Skin epidermis (tissue), 12 donors: Measurements from ENCODE around the gene FMO5.
"Not testable (repeated sequence)": the region's sequence is repeated elsewhere in the genome, so short reads cannot be mapped to it uniquely, and the experiment has no call there.

Experiments used
- H3K27ac ChIP-seq, 21 experiments: fragments of 200-600 bp; sonication (generic) in 11 of 21; one replicate each; pipeline ENCODE4 v1.5.0; 2020; ENCODE audit warnings: mild to moderate bottlenecking in 3 of 21, inconsistent platforms in 2 of 21, moderate library complexity in 2 of 21
- H3K4me3 ChIP-seq, 7 experiments: fragments of 200-600 bp; sonication (generic) in 2 of 7; one replicate each; pipeline ENCODE4 v1.5.0; 2020; ENCODE audit warnings: inconsistent platforms in 2 of 7, mild to moderate bottlenecking in 2 of 7, moderate library complexity in 1 of 7

Gene FMO5

GRCh38 chr1:147241934-147242448, 16.9 kb upstream of the FMO5 start:
- peak overlapping the region in 5 of 7 experiments; percentile 61 to 100 (median 94) for H3K4me3 ChIP-seq
- peak overlapping the region in 16 of 21 experiments; percentile 39 to 97 (median 88) for H3K27ac ChIP-seq

- not testable (repeated sequence) for H3K4me3 ChIP-seq, H3K27ac ChIP-seq
Measured at GRCh38 chr1:147240131-147240721, 15.1 kb upstream of the FMO5 start.

GRCh38 chr1:147238925-147239820, 14.0 kb upstream of the FMO5 start:
- no peak overlapping the region for H3K27ac ChIP-seq
- H3K4me3 ChIP-seq, result no peak overlapping the region

GRCh38 chr1:147238053-147238902, 13.1 kb upstream of the FMO5 start:
- H3K27ac ChIP-seq, result no peak overlapping the region
- no peak overlapping the region for H3K4me3 ChIP-seq

GRCh38 chr1:147236959-147237791, 12.0 kb upstream of the FMO5 start:
- no peak overlapping the region for H3K4me3 ChIP-seq
- H3K27ac ChIP-seq, result peak overlapping the region in 2 of 21 experiments; percentile 4 to 21

- no peak overlapping the region for H3K4me3 ChIP-seq
- peak overlapping the region in 1 of 21 experiments; percentile 4 for H3K27ac ChIP-seq
Measured at GRCh38 chr1:147236448-147236847, 11.3 kb upstream of the FMO5 start.

GRCh38 chr1:147235822-147236221, 10.7 kb upstream of the FMO5 start:
- Histone ChIP-seq H3K27ac (no peak overlapping the region), H3K4me3 (no peak overlapping the region)

GRCh38 chr1:147233903-147234302, 8.8 kb upstream of the FMO5 start:
- H3K4me3 ChIP-seq, H3K27ac ChIP-seq: not testable (repeated sequence)

- H3K27ac ChIP-seq, H3K4me3 ChIP-seq: not testable (repeated sequence)
Measured at GRCh38 chr1:147231032-147231431, 5.9 kb upstream of the FMO5 start.

GRCh38 chr1:147223740-147224615, 1.2 kb downstream of the FMO5 start:
- H3K27ac ChIP-seq, result no peak overlapping the region
- H3K4me3 ChIP-seq, result no peak overlapping the region

GRCh38 chr1:147218606-147219005, 6.5 kb downstream of the FMO5 start:
- Histone ChIP-seq H3K27ac (no peak overlapping the region), H3K4me3 (no peak overlapping the region)

- Histone ChIP-seq H3K27ac (no peak overlapping the region), H3K4me3 (no peak overlapping the region)
Measured at GRCh38 chr1:147217141-147217540, 8.0 kb downstream of the FMO5 start.

GRCh38 chr1:147216124-147216523, 9.0 kb downstream of the FMO5 start:
- Histone ChIP-seq H3K4me3 (no peak overlapping the region), H3K27ac (no peak overlapping the region)

GRCh38 chr1:147215540-147215916, 9.6 kb downstream of the FMO5 start:
- Histone ChIP-seq H3K27ac (no peak overlapping the region), H3K4me3 (no peak overlapping the region)

- no peak overlapping the region for H3K27ac ChIP-seq
- H3K4me3 ChIP-seq, result no peak overlapping the region
Measured at GRCh38 chr1:147214842-147215539, 10.1 kb downstream of the FMO5 start.

GRCh38 chr1:147214325-147214724, 10.8 kb downstream of the FMO5 start:
- no peak overlapping the region for H3K27ac ChIP-seq
- H3K4me3 ChIP-seq, result no peak overlapping the region

GRCh38 chr1:147213271-147213670, 11.9 kb downstream of the FMO5 start:
- Histone ChIP-seq H3K4me3 (no peak overlapping the region), H3K27ac (no peak overlapping the region)

- no peak overlapping the region for H3K4me3 ChIP-seq
Measured at GRCh38 chr1:147211577-147211976, 13.6 kb downstream of the FMO5 start.

More at GRCh38 chr1:147211577-147211976, 13.6 kb downstream of the FMO5 start:
- H3K27ac ChIP-seq, result no peak overlapping the region
